Common myeloid progenitor, CD34-positive (primary cell): Measurements from ENCODE around the gene HINFP.
A peak's percentile ranks its signal among the peaks of the same experiment; 100 is the strongest.

Experiments used
- CTCF ChIA-PET: fragments of 350-600 bp; sonication (Branson Sonifier 250); formaldehyde crosslinking; loops from one replicate; lab custom pipeline; 2021; ENCODE audit warnings: antibody characterized with exemption; lab: Charles Lee
- POLR2A ChIA-PET: fragments of 350-600 bp; sonication (Branson Sonifier 250); formaldehyde crosslinking; loops from one replicate; lab custom pipeline; 2021; ENCODE audit warnings: antibody characterized with exemption; lab: Charles Lee
- DNase-seq, 3 donors: peaks; one replicate each; pipeline versions ENCODE4 v3.0.0 to v3.0.0-alpha.2; 2013
- H3K27ac ChIP-seq, 2 experiments: 1 replicate in 1 of 2; 2 replicates in 1 of 2; pipeline ENCODE4 v1.7.0; 2013; ENCODE audit warnings: inconsistent platforms in 2 of 2, low read length in 2 of 2, mild to moderate bottlenecking in 2 of 2, low read depth in 1 of 2, moderate library complexity in 1 of 2; ENCODE audit not compliant: severe bottlenecking in 2 of 2, insufficient read depth in 1 of 2, poor library complexity in 1 of 2
- H3K27me3 ChIP-seq, 5 experiments: replicated peaks in 2 of 5; 1 replicate in 3 of 5; 2 replicates in 2 of 5; pipeline versions ENCODE4 v1.6.1 to v1.7.0; 2013; ENCODE audit warnings: low read length in 4 of 5, mild to moderate bottlenecking in 2 of 5, moderate library complexity in 2 of 5, inconsistent platforms in 1 of 5; ENCODE audit not compliant: insufficient read depth in 5 of 5, control insufficient read depth in 4 of 5
- H3K36me3 ChIP-seq, 4 experiments: 1 replicate in 2 of 4; 2 replicates in 2 of 4; pipeline versions ENCODE4 v1.6.1 to v1.7.0; 2013; ENCODE audit warnings: low read length in 3 of 4, control low read depth in 1 of 4, mild to moderate bottlenecking in 1 of 4; ENCODE audit not compliant: control insufficient read depth in 4 of 4, insufficient read depth in 4 of 4
- H3K4me1 ChIP-seq, 4 experiments: 1 replicate in 3 of 4; 2 replicates in 1 of 4; pipeline versions ENCODE4 v1.6.1 to v1.7.1; 2013; ENCODE audit warnings: low read length in 3 of 4, mild to moderate bottlenecking in 3 of 4, control low read depth in 1 of 4, inconsistent platforms in 1 of 4, moderate library complexity in 1 of 4; ENCODE audit not compliant: control insufficient read depth in 4 of 4, insufficient read depth in 4 of 4; ENCODE audit errors: control extremely low read depth in 1 of 4
- H3K4me3 ChIP-seq, 7 experiments: 1 replicate in 4 of 7; 2 replicates in 3 of 7; pipeline versions ENCODE4 v1.5.1 to v1.7.0; 2013; ENCODE audit warnings: mild to moderate bottlenecking in 7 of 7, low read length in 6 of 7, moderate library complexity in 6 of 7, inconsistent platforms in 2 of 7, low read depth in 2 of 7, control low read depth in 1 of 7; ENCODE audit not compliant: insufficient read depth in 4 of 7, control insufficient read depth in 1 of 7; ENCODE audit errors: extremely low read depth in 1 of 7
- H3K9me3 ChIP-seq, 5 experiments: 1 replicate in 4 of 5; 2 replicates in 1 of 5; pipeline versions ENCODE4 v1.6.1 to v1.7.1; 2013; ENCODE audit warnings: low read length in 4 of 5, mild to moderate bottlenecking in 2 of 5, inconsistent platforms in 1 of 5, low read depth in 1 of 5, moderate library complexity in 1 of 5; ENCODE audit not compliant: control insufficient read depth in 4 of 5, insufficient read depth in 2 of 5; ENCODE audit errors: control extremely low read depth in 1 of 5
- WGBS: methylation state at CpG from one replicate; pipeline ENCODE4 v1.1.5; 2013; ENCODE audit not compliant: insufficient coverage; 5-methylcytosine and 5-hydroxymethylcytosine counted together

HINFP gene

GRCh38 chr11:119116601-119117000 is 4.8 kb upstream of the HINFP start:
- 100% methylated on average over 2 of the region's 5 CpGs for WGBS
- Histone ChIP-seq H3K27ac (no peak overlapping the region), H3K27me3 (no peaks in the 10 kb centered on the region), H3K36me3 (peaks cover 0 to 45% (median 21%) of the 10 kb centered on the region in 4 experiments), H3K4me1 (peaks cover 7 to 19% (median 16%) of the 10 kb centered on the region in 4 experiments), H3K4me3 (no peak overlapping the region), H3K9me3 (no peaks in the 10 kb centered on the region)
- DNase-seq: no peak
- POLR2A ChIA-PET: no interaction called here
- CTCF ChIA-PET: no interaction called here

- DNase-seq: no peak
- ChIA-PET POLR2A (no interaction called here), CTCF (interaction anchor here (1.4 to 7.2 kb wide), 2 partner anchors 9 to 16 kb away, joined by 5 to 45 read pairs; partner anchors contain the start of gene C2CD2L)
- no peaks in the 10 kb centered on the region for H3K27me3 ChIP-seq
- no peaks in the 10 kb centered on the region for H3K9me3 ChIP-seq
- peaks cover 0 to 39% (median 18%) of the 10 kb centered on the region in 4 experiments for H3K36me3 ChIP-seq
- no peak overlapping the region for H3K4me3 ChIP-seq
- no peak overlapping the region for H3K27ac ChIP-seq
- 100% methylated on average over 2 of the region's 3 CpGs for WGBS
- peaks cover 11 to 23% (median 20%) of the 10 kb centered on the region in 4 experiments for H3K4me1 ChIP-seq
Observed at GRCh38 chr11:119117004-119117706, 4.2 kb upstream of the HINFP start.

GRCh38 chr11:119118227-119118626 is 3.2 kb upstream of the HINFP start:
- no peak overlapping the region for H3K27ac ChIP-seq
- peaks cover 0 to 30% (median 10%) of the 10 kb centered on the region in 4 experiments for H3K36me3 ChIP-seq
- no peak overlapping the region for H3K4me3 ChIP-seq
- H3K4me1 ChIP-seq: peaks cover 16 to 31% (median 27%) of the 10 kb centered on the region in 4 experiments
- no peak for DNase-seq
- H3K9me3 ChIP-seq: no peaks in the 10 kb centered on the region
- ChIA-PET CTCF (interaction anchor here (0.9 to 7.2 kb wide), 5 partner anchors 10 to 62 kb away, joined by 3 to 45 read pairs (median 5); partner anchors contain the start of gene C2CD2L), POLR2A (interaction anchor here (1.4 kb wide), 1 partner anchor 11 kb away, joined by 3 read pairs; the partner anchor contains the start of gene C2CD2L)
- no peaks in the 10 kb centered on the region for H3K27me3 ChIP-seq
- WGBS: no CpG with 5 or more reads among the region's 5 CpGs

GRCh38 chr11:119118946-119119345 is 2.4 kb upstream of the HINFP start:
- Histone ChIP-seq H3K4me3 (no peak overlapping the region), H3K27ac (no peak overlapping the region), H3K27me3 (no peaks in the 10 kb centered on the region), H3K9me3 (no peaks in the 10 kb centered on the region), H3K4me1 (peaks cover 16 to 31% (median 27%) of the 10 kb centered on the region in 4 experiments), H3K36me3 (peaks cover 0 to 24% (median 8%) of the 10 kb centered on the region in 4 experiments)
- POLR2A ChIA-PET: interaction anchor here (1.4 kb wide), 1 partner anchor 12 kb away, joined by 3 read pairs; the partner anchor contains the start of gene C2CD2L
- CTCF ChIA-PET: interaction anchor here (0.6 to 7.2 kb wide), 6 partner anchors 10 to 63 kb away, joined by 3 to 45 read pairs (median 3); partner anchors contain the start of gene C2CD2L
- DNase-seq: no peak
- WGBS: no CpG with 5 or more reads among the region's 1 CpG

GRCh38 chr11:119120639-119121007 is 757 bp upstream of the HINFP start:
- no peaks in the 10 kb centered on the region for H3K9me3 ChIP-seq
- ChIA-PET POLR2A (no interaction called here), CTCF (interaction anchor here (0.6 to 7.2 kb wide), 6 partner anchors 12 to 65 kb away, joined by 3 to 45 read pairs (median 3); partner anchors contain the start of gene C2CD2L)
- H3K4me3 ChIP-seq: peak overlapping the region in 5 of 7 experiments; percentile 33 to 98 (median 73)
- H3K27me3 ChIP-seq: no peaks in the 10 kb centered on the region
- peak in 2 of 3 donors; percentile 26 to 32 for DNase-seq
- WGBS: 73% methylated on average over 5 of the region's 5 CpGs
- H3K27ac ChIP-seq: peak overlapping the region in 1 of 2 experiments; percentile 53
- peaks cover 12 to 25% (median 21%) of the 10 kb centered on the region in 4 experiments for H3K4me1 ChIP-seq
- peaks cover 3 to 19% (median 12%) of the 10 kb centered on the region in 4 experiments for H3K36me3 ChIP-seq

GRCh38 chr11:119121811-119122124 is 388 bp downstream of the HINFP start:
- H3K4me1 ChIP-seq: peaks cover 11 to 20% (median 19%) of the 10 kb centered on the region in 4 experiments

More at GRCh38 chr11:119121811-119122124, 388 bp downstream of the HINFP start:
- WGBS: 0% methylated on average over 16 of the region's 20 CpGs
- ChIA-PET POLR2A (interaction anchor here (1.1 to 1.6 kb wide), 2 partner anchors 27 to 47 kb away, joined by 3 to 4 read pairs; partner anchors contain the start of gene NLRX1), CTCF (interaction anchor here (0.8 to 7.2 kb wide), 7 partner anchors 10 to 85 kb away, joined by 3 to 45 read pairs (median 3); partner anchors contain the start of genes C2CD2L and CBL)
- Histone ChIP-seq H3K27me3 (no peaks in the 10 kb centered on the region), H3K9me3 (no peaks in the 10 kb centered on the region), H3K27ac (peak overlapping the region; percentile 59 to 90), H3K4me3 (peak overlapping the region; percentile 85 to 99 (median 94)), H3K36me3 (peaks cover 3 to 16% (median 9%) of the 10 kb centered on the region in 4 experiments)
- DNase-seq: no peak
